Neural progenitor cell (in vitro differentiated cells): ENCODE results near the gene PPP6C. TPM values are rescaled to one million over a fixed set of nuclear protein-coding genes. Genes with fewer than 3 reads are reported as not detected.
A peak's percentile ranks its signal among the peaks of the same experiment; 100 is the strongest.
"Not testable (repeated sequence)": the region's sequence is repeated elsewhere in the genome, so short reads cannot be mapped to it uniquely, and the experiment has no call there.

Experiments used
- DNase-seq: peaks from one replicate; pipeline ENCODE4 v3.0.0-alpha.2; 2016; ENCODE audit warnings: low spot score
- H2AFZ ChIP-seq: fragments of 200-600 bp; sonication (generic); replicated peaks from 2 replicates; pipeline ENCODE4 v1.6.1; 2016; ENCODE audit warnings: antibody characterized with exemption
- H3F3A ChIP-seq: fragments of 200-600 bp; sonication (generic); 2 replicates; pipeline ENCODE4 v1.6.1; 2016; ENCODE audit warnings: antibody characterized with exemption, low read depth
- H3K27ac ChIP-seq: fragments of 200-600 bp; sonication (generic); 2 replicates; pipeline ENCODE4 v1.5.1; 2016; ENCODE audit warnings: mild to moderate bottlenecking
- H3K27me3 ChIP-seq: fragments of 200-600 bp; sonication (generic); 2 replicates; pipeline ENCODE4 v1.6.1; 2016; ENCODE audit warnings: mild to moderate bottlenecking, moderate library complexity
- H3K36me3 ChIP-seq: fragments of 200-600 bp; sonication (generic); 2 replicates; pipeline ENCODE4 v1.5.1; 2016
- H3K4me1 ChIP-seq: fragments of 200-600 bp; sonication (generic); 2 replicates; pipeline ENCODE4 v1.6.1; 2016; ENCODE audit warnings: mixed run types
- H3K4me2 ChIP-seq: fragments of 200-600 bp; sonication (generic); 2 replicates; pipeline ENCODE4 v1.6.1; 2016
- H3K4me3 ChIP-seq: fragments of 200-600 bp; sonication (generic); 2 replicates; pipeline ENCODE4 v1.5.1; 2016
- H3K79me2 ChIP-seq: fragments of 200-600 bp; sonication (generic); 2 replicates; pipeline ENCODE4 v1.6.1; 2016; ENCODE audit warnings: low read depth
- H3K9ac ChIP-seq: fragments of 200-600 bp; sonication (generic); 2 replicates; pipeline ENCODE4 v1.6.1; 2016
- H3K9me3 ChIP-seq: fragments of 200-600 bp; sonication (generic); 2 replicates; pipeline ENCODE4 v1.5.1; 2016; ENCODE audit warnings: low read depth
- H4K20me1 ChIP-seq: fragments of 200-600 bp; sonication (generic); 2 replicates; pipeline ENCODE4 v1.6.1; 2016; ENCODE audit warnings: low read depth
- H3K27ac Mint-ChIP-seq: 3 replicates; pipeline ENCODE4 v1.8.0; 2021; ENCODE audit warnings: mixed read lengths
- H3K27me3 Mint-ChIP-seq: 2 replicates; pipeline ENCODE4 v1.8.0; 2022; ENCODE audit warnings: low read depth, mild to moderate bottlenecking, inconsistent platforms, moderate library complexity, mixed read lengths; ENCODE audit not compliant: insufficient read depth
- H3K36me3 Mint-ChIP-seq: 3 replicates; pipeline ENCODE4 v1.8.0; 2021; ENCODE audit warnings: mixed read lengths
- H3K4me1 Mint-ChIP-seq: 3 replicates; pipeline ENCODE4 v1.8.0; 2021; ENCODE audit warnings: mixed read lengths
- H3K4me3 Mint-ChIP-seq: 3 replicates; pipeline ENCODE4 v1.8.0; 2021; ENCODE audit warnings: mild to moderate bottlenecking, moderate library complexity, mixed read lengths
- H3K9me3 Mint-ChIP-seq: 3 replicates; pipeline ENCODE4 v1.8.0; 2020; ENCODE audit warnings: mixed read lengths
- EZH2 ChIP-seq: fragments of 200-600 bp; sonication (generic); IDR thresholded peaks from 2 replicates; pipeline ENCODE4 v1.6.1; 2017; ENCODE audit warnings: antibody characterized with exemption, mild to moderate bottlenecking, moderate library complexity
- EZH2phosphoT487 ChIP-seq: fragments of 200-600 bp; sonication (generic); IDR thresholded peaks from 2 replicates; pipeline ENCODE4 v1.6.1; 2017; ENCODE audit warnings: antibody characterized with exemption
- total RNA-seq: library from RNA; depleted of rRNA; stranded (reverse); fragments of >200 nt; gene quantifications from 2 replicates; pipeline ENCODE4 v1.2.3, GENCODE V29; 2015; ENCODE audit warnings: low replicate concordance
- TF ChIP-seq, protein P1 (sequence below): fragments of 200-600 bp; sonication (generic); IDR thresholded peaks from 2 replicates; pipeline ENCODE4 v1.5.1; 2017; ENCODE audit warnings: antibody characterized with exemption, mild to moderate bottlenecking

PPP6C gene
- total RNA-seq, 1 donor from 2014 or later: 61.7 TPM

DNA sequence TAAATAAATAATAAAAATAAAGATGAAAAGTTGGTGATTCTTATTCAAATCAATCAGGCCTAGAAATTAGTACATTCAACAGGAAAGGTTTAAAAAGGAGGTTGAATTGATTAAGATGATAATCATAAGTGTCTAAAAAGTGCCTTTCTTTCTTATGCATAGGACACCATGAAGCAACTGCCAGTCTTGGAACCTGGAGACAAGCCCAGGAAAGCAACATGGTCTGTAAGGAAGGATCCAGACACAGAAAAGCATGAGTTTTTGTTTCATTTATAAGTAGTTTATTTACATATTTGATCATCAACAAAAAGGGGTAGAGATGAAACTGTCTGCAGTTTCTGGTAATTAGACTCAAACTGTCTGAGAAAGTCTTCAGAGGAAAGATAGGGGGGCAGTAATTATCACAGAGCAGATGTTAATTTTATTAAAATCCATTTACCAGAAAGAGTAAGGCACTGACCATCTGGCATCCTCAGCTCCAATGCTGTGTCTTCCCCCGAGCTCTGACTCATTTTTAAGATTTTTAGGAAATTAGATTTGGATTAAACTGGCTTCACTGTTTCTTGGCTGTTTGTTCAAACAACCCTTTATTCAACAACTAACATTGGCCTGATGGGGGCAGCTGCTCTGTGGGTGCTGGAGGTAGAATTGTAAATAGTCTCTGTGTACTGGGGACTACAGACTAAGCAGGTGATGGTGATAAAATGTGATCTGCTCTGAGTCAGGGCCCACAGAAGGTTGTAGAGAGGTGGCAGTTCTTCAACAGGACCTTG, 13.4 kb upstream of the PPP6C start:
- H3F3A ChIP-seq: peaks cover 24% of the 10 kb centered on the region
- no peaks in the 10 kb centered on the region for H3K9me3 ChIP-seq
- no peak overlapping the region for H3K9ac ChIP-seq
- H2AFZ ChIP-seq: no peak overlapping the region
- no peak overlapping the region for H3K4me2 ChIP-seq
- peaks cover 6% of the 10 kb centered on the region for H3K79me2 ChIP-seq
- TF ChIP-seq EZH2 (no peak), EZH2phosphoT487 (no peak)
- TF ChIP-seq, protein P1, sequence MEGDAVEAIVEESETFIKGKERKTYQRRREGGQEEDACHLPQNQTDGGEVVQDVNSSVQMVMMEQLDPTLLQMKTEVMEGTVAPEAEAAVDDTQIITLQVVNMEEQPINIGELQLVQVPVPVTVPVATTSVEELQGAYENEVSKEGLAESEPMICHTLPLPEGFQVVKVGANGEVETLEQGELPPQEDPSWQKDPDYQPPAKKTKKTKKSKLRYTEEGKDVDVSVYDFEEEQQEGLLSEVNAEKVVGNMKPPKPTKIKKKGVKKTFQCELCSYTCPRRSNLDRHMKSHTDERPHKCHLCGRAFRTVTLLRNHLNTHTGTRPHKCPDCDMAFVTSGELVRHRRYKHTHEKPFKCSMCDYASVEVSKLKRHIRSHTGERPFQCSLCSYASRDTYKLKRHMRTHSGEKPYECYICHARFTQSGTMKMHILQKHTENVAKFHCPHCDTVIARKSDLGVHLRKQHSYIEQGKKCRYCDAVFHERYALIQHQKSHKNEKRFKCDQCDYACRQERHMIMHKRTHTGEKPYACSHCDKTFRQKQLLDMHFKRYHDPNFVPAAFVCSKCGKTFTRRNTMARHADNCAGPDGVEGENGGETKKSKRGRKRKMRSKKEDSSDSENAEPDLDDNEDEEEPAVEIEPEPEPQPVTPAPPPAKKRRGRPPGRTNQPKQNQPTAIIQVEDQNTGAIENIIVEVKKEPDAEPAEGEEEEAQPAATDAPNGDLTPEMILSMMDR: no peak
- no peak overlapping the region for H3K4me3 Mint-ChIP-seq
- no peak overlapping the region for H3K4me3 ChIP-seq
- H3K36me3 ChIP-seq: no peaks in the 10 kb centered on the region
- no peak for DNase-seq
- no peak overlapping the region for H3K27ac Mint-ChIP-seq
- H3K36me3 Mint-ChIP-seq: peaks cover 5% of the 10 kb centered on the region
- no peak overlapping the region for H3K27ac ChIP-seq
- H3K9me3 Mint-ChIP-seq: no peaks in the 10 kb centered on the region
- H3K27me3 ChIP-seq: peaks cover 4% of the 10 kb centered on the region
- H3K27me3 Mint-ChIP-seq: peaks cover 4% of the 10 kb centered on the region
- no peaks in the 10 kb centered on the region for H4K20me1 ChIP-seq
- peaks cover 9% of the 10 kb centered on the region for H3K4me1 Mint-ChIP-seq
- peaks cover 5% of the 10 kb centered on the region for H3K4me1 ChIP-seq

- peak; percentile 97 for DNase-seq
- no peaks in the 10 kb centered on the region for H3K36me3 Mint-ChIP-seq
- peak within 1 kb of the TSS; percentile 91 for H3K4me3 Mint-ChIP-seq
- peaks cover 5% of the 10 kb centered on the region for H3K4me1 ChIP-seq
- peaks cover 6% of the 10 kb centered on the region for H3K79me2 ChIP-seq
- peak within 1 kb of the TSS; percentile 24 for H3K9ac ChIP-seq
- peak; percentile 31 for TF ChIP-seq EZH2
- TF ChIP-seq, protein P1: no peak
- peaks cover 9% of the 10 kb centered on the region for H3K27me3 ChIP-seq
- H3K4me1 Mint-ChIP-seq: peaks cover 9% of the 10 kb centered on the region
- no peaks in the 10 kb centered on the region for H3K9me3 Mint-ChIP-seq
- no peak within 1 kb of the TSS for H3K27ac Mint-ChIP-seq
- H3K4me2 ChIP-seq: peak within 1 kb of the TSS; percentile 81
- peaks cover 24% of the 10 kb centered on the region for H3F3A ChIP-seq
- peaks cover 8% of the 10 kb centered on the region for H3K27me3 Mint-ChIP-seq
- peak within 1 kb of the TSS; percentile 73 for H3K4me3 ChIP-seq
- H3K36me3 ChIP-seq: no peaks in the 10 kb centered on the region
- H3K27ac ChIP-seq: no peak within 1 kb of the TSS
- H2AFZ ChIP-seq: peak within 1 kb of the TSS; percentile 85
- H4K20me1 ChIP-seq: no peaks in the 10 kb centered on the region
- no peaks in the 10 kb centered on the region for H3K9me3 ChIP-seq
These were observed 10.8 kb upstream of the PPP6C start, which contains the start of gene RABEPK for GRCh38 chr9:125200216-125201047. Gene RABEPK (plus strand): TSS chr9:125200542. CDS start chr9:125203014, 2,472 bp downstream.

- not testable (repeated sequence) for DNase-seq, H3K4me1 ChIP-seq, H3K4me2 ChIP-seq, H3K79me2 ChIP-seq, H3K36me3 Mint-ChIP-seq, H3K27me3 Mint-ChIP-seq, H3K9me3 ChIP-seq, H3K27me3 ChIP-seq, H3K4me3 Mint-ChIP-seq, H3K36me3 ChIP-seq, H3K27ac ChIP-seq, H3K4me3 ChIP-seq, H3K9ac ChIP-seq, H2AFZ ChIP-seq, H3K4me1 Mint-ChIP-seq, H4K20me1 ChIP-seq, H3K9me3 Mint-ChIP-seq, H3K27ac Mint-ChIP-seq
- peaks cover 14% of the 10 kb centered on the region for H3F3A ChIP-seq
These were observed 6.0 kb upstream of the PPP6C start for GRCh38 chr9:125195591-125195990.

DNA sequence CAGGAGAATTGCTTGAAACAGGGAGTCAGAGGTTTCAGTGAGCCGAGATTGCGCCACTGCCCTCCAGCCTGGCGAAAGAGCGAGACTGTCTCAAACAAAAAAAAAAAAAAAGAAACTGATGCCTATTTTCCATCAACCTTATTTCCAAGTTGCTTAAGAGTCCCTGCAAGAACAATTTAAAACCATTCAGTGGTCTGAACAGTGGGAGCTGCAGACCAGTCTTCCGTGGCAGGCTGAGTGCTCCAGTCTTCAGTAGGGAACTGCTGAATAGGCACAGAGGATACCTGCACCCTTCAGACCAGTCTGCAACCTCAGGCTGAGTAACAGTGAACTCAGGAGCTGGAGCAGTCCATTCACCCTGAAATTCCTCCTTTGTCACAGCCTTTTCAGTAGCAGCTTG, 4.9 kb upstream of the PPP6C start:
- H3K9me3 ChIP-seq, H3K9ac ChIP-seq, H3K9me3 Mint-ChIP-seq, H3K4me3 Mint-ChIP-seq, DNase-seq, H3K27me3 ChIP-seq, H4K20me1 ChIP-seq, H2AFZ ChIP-seq, H3K4me1 ChIP-seq, H3K27ac ChIP-seq, H3K4me1 Mint-ChIP-seq, H3K79me2 ChIP-seq, H3K36me3 ChIP-seq, H3K4me2 ChIP-seq, H3F3A ChIP-seq, H3K4me3 ChIP-seq, H3K27me3 Mint-ChIP-seq, H3K36me3 Mint-ChIP-seq: not testable (repeated sequence)
- peak overlapping the region; percentile 66 for H3K27ac Mint-ChIP-seq
